ENCODE data around the gene TBC1D16.
A peak's percentile ranks its signal among the peaks of the same experiment; 100 is the strongest.

TBC1D16 gene

GRCh38 chr17:80035687-80035936 lies at the start of gene TBC1D16:
TSS of gene TBC1D16 (minus strand) at chr17:80035872. CDS start at chr17:80013547, 22,325 bp downstream.
- DNase-seq (ENCODE audit: low read depth): no peak

GRCh38 chr17:80084773-80085172 lies 49.1 kb upstream of the TBC1D16 start:
- DNase-seq (ENCODE audit: low read depth): no peak

GRCh38 chr17:80083136-80083661 lies 47.5 kb upstream of the TBC1D16 start:
- no peak for DNase-seq (ENCODE audit: low read depth)

GRCh38 chr17:80082403-80083135 lies 46.9 kb upstream of the TBC1D16 start:
- peak; percentile 39 for DNase-seq (ENCODE audit: low read depth)

GRCh38 chr17:80081596-80081995 lies 45.9 kb upstream of the TBC1D16 start:
- no peak for DNase-seq (ENCODE audit: low read depth)

GRCh38 chr17:80080081-80080480 lies 44.4 kb upstream of the TBC1D16 start:
- no peak for DNase-seq (ENCODE audit: low read depth)

- no peak for DNase-seq (ENCODE audit: low read depth)
Measured at GRCh38 chr17:80072410-80072809, 36.7 kb upstream of the TBC1D16 start.

- DNase-seq (ENCODE audit: low read depth): no peak
Measured at GRCh38 chr17:80071116-80071841, 35.6 kb upstream of the TBC1D16 start.

GRCh38 chr17:80070375-80071115 lies 34.9 kb upstream of the TBC1D16 start:
- no peak for DNase-seq (ENCODE audit: low read depth)

- DNase-seq (ENCODE audit: low read depth): no peak
Measured at GRCh38 chr17:80068301-80069222, 32.9 kb upstream of the TBC1D16 start.

GRCh38 chr17:80067393-80067986 lies 31.8 kb upstream of the TBC1D16 start:
- no peak for DNase-seq (ENCODE audit: low read depth)

GRCh38 chr17:80065478-80066170 lies 30.0 kb upstream of the TBC1D16 start:
- DNase-seq (ENCODE audit: low read depth): no peak

- DNase-seq (ENCODE audit: low read depth): no peak
Measured at GRCh38 chr17:80064696-80065095, 29.0 kb upstream of the TBC1D16 start.

GRCh38 chr17:80063830-80064585 lies 28.3 kb upstream of the TBC1D16 start:
- no peak for DNase-seq (ENCODE audit: low read depth)

GRCh38 chr17:80061421-80061820 lies 25.7 kb upstream of the TBC1D16 start:
- no peak for DNase-seq (ENCODE audit: low read depth)

GRCh38 chr17:80060644-80061043 lies 25.0 kb upstream of the TBC1D16 start:
- DNase-seq (ENCODE audit: low read depth): no peak

- DNase-seq (ENCODE audit: low read depth): no peak
Measured at GRCh38 chr17:80058311-80058955, 22.8 kb upstream of the TBC1D16 start.

GRCh38 chr17:80055597-80055996 lies 19.9 kb upstream of the TBC1D16 start:
- DNase-seq (ENCODE audit: low read depth): no peak

GRCh38 chr17:80053102-80053501 lies 17.4 kb upstream of the TBC1D16 start:
- no peak for DNase-seq (ENCODE audit: low read depth)

Measured in activated T-cell treated with anti-CD3 and anti-CD28 coated beads for 48 hours (primary cell).